Smooth muscle cell (in vitro differentiated cells): ENCODE measurements around the gene ADORA3. TPM values are rescaled to one million over a fixed set of nuclear protein-coding genes. Genes with fewer than 3 reads are reported as not detected.

Experiments used
- DNase-seq: peaks from one replicate; lab custom pipeline; 2025; ENCODE audit not compliant: unreplicated experiment; lab: John Stamatoyannopoulos, UW
- H2AFZ ChIP-seq: fragments of 200-600 bp; sonication (generic); 2 replicates; pipeline ENCODE4 v1.6.0; 2016; ENCODE audit warnings: antibody characterized with exemption, low read depth, mild to moderate bottlenecking
- H3F3A ChIP-seq: fragments of 200-600 bp; sonication (generic); 2 replicates; pipeline ENCODE4 v1.6.0; 2017; ENCODE audit warnings: antibody characterized with exemption, low read depth
- H3K27ac ChIP-seq: fragments of 200-600 bp; sonication (generic); 2 replicates; pipeline ENCODE4 v1.5.1; 2016; ENCODE audit warnings: low read depth, mild to moderate bottlenecking
- H3K27me3 ChIP-seq: fragments of 200-600 bp; sonication (generic); 2 replicates; pipeline ENCODE4 v1.6.1; 2016; ENCODE audit warnings: low read depth, mild to moderate bottlenecking
- H3K36me3 ChIP-seq: fragments of 200-600 bp; sonication (generic); 2 replicates; pipeline ENCODE4 v1.5.1; 2016; ENCODE audit warnings: low read depth
- H3K4me1 ChIP-seq: fragments of 200-600 bp; sonication (generic); 2 replicates; pipeline ENCODE4 v1.5.1; 2016; ENCODE audit warnings: low read depth
- H3K4me2 ChIP-seq: fragments of 200-600 bp; sonication (generic); 2 replicates; pipeline ENCODE4 v1.6.0; 2016; ENCODE audit warnings: mild to moderate bottlenecking
- H3K4me3 ChIP-seq: fragments of 200-600 bp; sonication (generic); 2 replicates; pipeline ENCODE4 v1.5.1; 2016; ENCODE audit warnings: mild to moderate bottlenecking
- H3K79me2 ChIP-seq: fragments of 200-600 bp; sonication (generic); 2 replicates; pipeline ENCODE4 v1.6.0; 2016; ENCODE audit warnings: low read depth, mild to moderate bottlenecking
- H3K9ac ChIP-seq: fragments of 200-600 bp; sonication (generic); 2 replicates; pipeline ENCODE4 v1.6.0; 2016; ENCODE audit warnings: low read depth
- H3K9me3 ChIP-seq: fragments of 200-600 bp; sonication (generic); replicated peaks from 2 replicates; pipeline ENCODE4 v1.5.1; 2016; ENCODE audit warnings: low read depth
- H4K20me1 ChIP-seq: fragments of 200-600 bp; sonication (generic); 2 replicates; pipeline ENCODE4 v1.6.0; 2016; ENCODE audit warnings: low read depth
- CTCF ChIP-seq: fragments of 200-600 bp; sonication (generic); IDR thresholded peaks from 2 replicates; pipeline ENCODE4 v1.5.1; 2017; ENCODE audit warnings: borderline replicate concordance, mild to moderate bottlenecking, antibody characterized with exemption; ENCODE audit not compliant: insufficient read depth, poor library complexity, severe bottlenecking
- WGBS: methylation state at CpG from one replicate; pipeline ENCODE4 v1.1.7; 2016; ENCODE audit warnings: low lambda C conversion rate; 5-methylcytosine and 5-hydroxymethylcytosine counted together
- polyA plus RNA-seq: library from polyadenylated mRNA; unstranded; fragments of >200 nt; fragmentation: Nextera tagmentation; extraction: Ambion mirVana; gene quantifications from 2 replicates; pipeline ENCODE4 v1.2.1, GENCODE V29; 2016
- total RNA-seq: library from RNA; depleted of rRNA; stranded (reverse); fragments of >200 nt; gene quantifications from 2 replicates; pipeline ENCODE4 v1.2.3, GENCODE V29; 2014

Gene ADORA3
- total and polyA plus RNA-seq, 2 experiments from 2014 or later = not detected

- Histone ChIP-seq H3K27me3 (no peaks in the 10 kb centered on the region), H3K36me3 (no peaks in the 10 kb centered on the region)
- WGBS = 96% methylated on average over 7 of the region's 7 CpGs
Measured at GRCh38 chr1:111491070-111491469, 12.4 kb downstream of the ADORA3 start.

DNA sequence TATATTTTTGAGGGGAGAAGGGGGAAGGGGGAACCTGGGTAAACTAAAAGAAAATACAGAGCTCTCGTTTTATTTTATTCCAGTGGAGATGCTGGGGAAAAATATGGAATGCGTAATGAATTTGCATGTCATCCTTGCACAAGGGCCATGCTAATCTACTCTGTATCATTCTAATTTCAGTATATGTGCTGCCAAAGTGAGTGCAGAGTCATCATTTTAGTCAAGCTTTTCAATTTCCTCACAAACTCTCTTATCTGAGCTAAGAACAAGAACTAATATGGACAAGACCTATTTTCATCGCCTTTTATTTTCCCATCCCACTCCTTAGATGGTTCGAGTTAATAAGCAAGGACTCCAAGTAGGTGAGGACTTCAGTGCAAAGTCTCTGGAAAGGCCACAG lies 13.2 kb downstream of the ADORA3 start:
- H3K36me3 ChIP-seq = no peaks in the 10 kb centered on the region
- H3K9ac ChIP-seq = no peak overlapping the region
- no peak overlapping the region for H3K27ac ChIP-seq
- H2AFZ ChIP-seq = no peak overlapping the region
- no peaks in the 10 kb centered on the region for H3F3A ChIP-seq
- no peak overlapping the region for H3K4me2 ChIP-seq
- H3K4me3 ChIP-seq = no peak overlapping the region
- no peaks in the 10 kb centered on the region for H3K4me1 ChIP-seq
- H3K27me3 ChIP-seq = no peaks in the 10 kb centered on the region
- no peak for TF ChIP-seq CTCF
- no peak for DNase-seq
- no peaks in the 10 kb centered on the region for H3K9me3 ChIP-seq
- no peaks in the 10 kb centered on the region for H3K79me2 ChIP-seq
- no peaks in the 10 kb centered on the region for H4K20me1 ChIP-seq
- WGBS = 93% methylated on average over 4 of the region's 4 CpGs

More at GRCh38 chr1:111491070-111491469, 12.4 kb downstream of the ADORA3 start:
- H3K27ac ChIP-seq = no peak overlapping the region
- H3K4me2 ChIP-seq = no peak overlapping the region
- H3K9ac ChIP-seq = no peak overlapping the region
- no peak for DNase-seq
- H3K4me3 ChIP-seq = no peak overlapping the region
- no peaks in the 10 kb centered on the region for H4K20me1 ChIP-seq
- H2AFZ ChIP-seq = no peak overlapping the region
- TF ChIP-seq CTCF = no peak
- no peaks in the 10 kb centered on the region for H3K4me1 ChIP-seq
- H3F3A ChIP-seq = no peaks in the 10 kb centered on the region
- H3K9me3 ChIP-seq = no peaks in the 10 kb centered on the region
- H3K79me2 ChIP-seq = no peaks in the 10 kb centered on the region

DNA sequence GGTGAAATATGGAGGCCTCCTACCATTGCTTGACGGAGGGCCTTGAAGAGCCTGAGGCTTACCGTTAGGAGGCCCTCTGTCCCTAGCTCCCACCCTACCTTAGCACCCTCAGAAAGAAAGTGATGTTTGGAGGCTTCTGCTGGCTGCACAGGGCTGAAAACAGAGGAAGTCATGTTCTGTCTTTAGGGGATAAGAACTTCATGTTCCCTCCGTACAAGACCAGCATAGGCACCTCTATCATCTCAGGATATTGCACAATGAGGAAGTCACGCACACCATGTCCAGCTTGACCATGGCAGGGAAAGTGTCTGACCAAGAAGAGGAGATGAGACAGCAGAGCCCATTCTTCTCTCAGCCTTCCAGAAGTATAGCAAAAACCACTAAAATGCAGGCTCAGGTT lies 13.8 kb downstream of the ADORA3 start:
- no peaks in the 10 kb centered on the region for H3K36me3 ChIP-seq
- 92% methylated on average over 4 of the region's 4 CpGs for WGBS
- no peaks in the 10 kb centered on the region for H3K9me3 ChIP-seq
- no peaks in the 10 kb centered on the region for H3F3A ChIP-seq
- H3K27me3 ChIP-seq = no peaks in the 10 kb centered on the region
- DNase-seq = no peak
- no peak overlapping the region for H2AFZ ChIP-seq
- H3K27ac ChIP-seq = no peak overlapping the region
- H3K9ac ChIP-seq = no peak overlapping the region
- no peak overlapping the region for H3K4me3 ChIP-seq
- H3K4me2 ChIP-seq = no peak overlapping the region
- no peaks in the 10 kb centered on the region for H4K20me1 ChIP-seq
- H3K4me1 ChIP-seq = no peaks in the 10 kb centered on the region
- no peaks in the 10 kb centered on the region for H3K79me2 ChIP-seq
- no peak for TF ChIP-seq CTCF

DNA sequence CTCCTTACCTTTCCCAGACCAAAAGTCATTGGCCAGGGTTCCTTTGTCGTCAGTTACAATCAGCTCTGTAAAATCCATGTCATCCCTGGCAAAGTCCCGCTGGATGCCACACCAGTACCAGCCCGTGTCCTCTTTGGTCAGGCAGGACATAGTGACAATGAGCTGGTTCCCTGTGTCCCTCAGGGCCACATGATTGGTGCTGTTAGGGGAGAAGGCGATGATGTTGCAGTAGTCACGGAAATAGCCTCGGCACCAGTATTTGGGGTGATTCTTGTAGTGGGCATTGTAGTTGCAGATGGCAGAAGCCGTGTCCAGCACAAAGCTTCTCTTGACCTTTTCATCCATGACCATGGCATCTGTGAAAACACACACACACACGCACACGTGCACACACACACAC lies 14.8 kb downstream of the ADORA3 start:
- Histone ChIP-seq H3K79me2 (no peaks in the 10 kb centered on the region), H3K36me3 (no peaks in the 10 kb centered on the region), H2AFZ (no peak overlapping the region), H3K27me3 (no peaks in the 10 kb centered on the region), H3K27ac (no peak overlapping the region), H4K20me1 (no peaks in the 10 kb centered on the region), H3K4me1 (no peaks in the 10 kb centered on the region), H3K4me2 (no peak overlapping the region), H3K9me3 (no peaks in the 10 kb centered on the region), H3K4me3 (no peak overlapping the region), H3F3A (no peaks in the 10 kb centered on the region), H3K9ac (no peak overlapping the region)
- WGBS = 87% methylated on average over 9 of the region's 9 CpGs
- TF ChIP-seq CTCF = no peak
- DNase-seq = no peak
